ENCODE measurements around the gene CLIC1. TPM values are rescaled to one million over a fixed set of nuclear protein-coding genes. Genes with fewer than 3 reads are reported as not detected.

Gene CLIC1
- polyA plus RNA-seq, 2 of the 4 experiments (the other 2 are of a cell fraction) = 249 to 346 TPM

GRCh38 chr6:31702819-31703716 lies 33.3 kb downstream of the CLIC1 start, which contains the start of gene ABHD16A (continued):
- no peak for TF ChIP-seq USF2 (IDR thresholded peaks at IDR 0.05)
- peak; percentile 86; the same call in 2 of the 3 replicates for TF ChIP-seq BCL3 (IDR thresholded peaks at IDR 0.05)
- no peak for TF ChIP-seq HES2 (IDR thresholded peaks at IDR 0.05)
- TF ChIP-seq EHMT2 (IDR thresholded peaks at IDR 0.05; ENCODE audit: low read depth) = no peak
- no peak for TF ChIP-seq SMC3 (IDR thresholded peaks at IDR 0.05)
- no peak for TF ChIP-seq RARB (CRISPR knock-in tag; IDR thresholded peaks at IDR 0.05)
- no peak for TF ChIP-seq ZC3H11A (IDR thresholded peaks at IDR 0.05)
- TF ChIP-seq TP53 (CRISPR knock-in tag; IDR thresholded peaks at IDR 0.05) = no peak
- no peak for TF ChIP-seq FOXS1 (CRISPR knock-in tag; IDR thresholded peaks at IDR 0.05)
- TF ChIP-seq MYC (IDR thresholded peaks at IDR 0.05; ENCODE audit: borderline replicate concordance, low read length) = no peak
- TF ChIP-seq RNF2 (IDR thresholded peaks at IDR 0.05; ENCODE audit: borderline replicate concordance, low read depth) = no peak
- TF ChIP-seq SREBF2 (IDR thresholded peaks at IDR 0.05) = no peak
- no peak for TF ChIP-seq HEYL (CRISPR knock-in tag; IDR thresholded peaks at IDR 0.05)
- no peak for TF ChIP-seq NFE2L2 (conservative IDR thresholded peaks at IDR 0.05; ENCODE audit: low read length)
- TF ChIP-seq E2F6 (IDR thresholded peaks at IDR 0.05; ENCODE audit: borderline replicate concordance, low read depth) = no peak
- TF ChIP-seq ELK1 (IDR thresholded peaks at IDR 0.05; ENCODE audit: low read depth, low read length) = no peak
- TF ChIP-seq ZSCAN20 (CRISPR knock-in tag; IDR thresholded peaks at IDR 0.05) = no peak
- no peak for TF ChIP-seq HOXB13 (CRISPR knock-in tag; IDR thresholded peaks at IDR 0.05; ENCODE audit: low read depth)
- no peak for TF ChIP-seq FOSL2 (IDR thresholded peaks at IDR 0.05)
- TF ChIP-seq FOSL2 (CRISPR knock-in tag; IDR thresholded peaks at IDR 0.05) = no peak
- TF ChIP-seq CTCF (IDR thresholded peaks at IDR 0.05) = no peak
- no peak for TF ChIP-seq HDAC2 (IDR thresholded peaks at IDR 0.05)
- TF ChIP-seq BHLHE40 (IDR thresholded peaks at IDR 0.05; ENCODE audit: low read depth, low read length) = no peak
- TF ChIP-seq GATA3 (IDR thresholded peaks at IDR 0.05; ENCODE audit: borderline replicate concordance) = peak; percentile 46; the same call in 1 of the 2 replicates
- no peak for TF ChIP-seq KDM5A (IDR thresholded peaks at IDR 0.05)
- TF ChIP-seq ESRRA (IDR thresholded peaks at IDR 0.05; ENCODE audit: borderline replicate concordance, low read length) = no peak
- TF ChIP-seq CEBPB (IDR thresholded peaks at IDR 0.05) = peak; percentile 90 to 99
- TF ChIP-seq KDM1A (IDR thresholded peaks at IDR 0.05; ENCODE audit: low read depth) = no peak
- no peak for TF ChIP-seq NPAS2 (CRISPR knock-in tag; IDR thresholded peaks at IDR 0.05; ENCODE audit: borderline replicate concordance)
- TF ChIP-seq PBX3 (IDR thresholded peaks at IDR 0.05) = no peak
- no peak for TF ChIP-seq FOSB (CRISPR knock-in tag; IDR thresholded peaks at IDR 0.05)
- no peak for TF ChIP-seq HMGXB4 (CRISPR knock-in tag; IDR thresholded peaks at IDR 0.05; ENCODE audit: borderline replicate concordance)
- TF ChIP-seq TFCP2L1 (CRISPR knock-in tag; IDR thresholded peaks at IDR 0.05) = no peak
- no peak for TF ChIP-seq RFX5 (IDR thresholded peaks at IDR 0.05)
- no peak for TF ChIP-seq EP300 (IDR thresholded peaks at IDR 0.05)

All from A549 (cell line).